ENCODE results near the gene RRP1B. TPM values are rescaled to one million over a fixed set of nuclear protein-coding genes. Genes with fewer than 3 reads are reported as not detected.
A peak's percentile ranks its signal among the peaks of the same experiment; 100 is the strongest.

Gene RRP1B
- total and polyA plus RNA-seq, 2 donors (not counting 1 experiment from before 2014, with no cell fraction given) = 11.7 to 20.3 TPM

- H4K20me1 ChIP-seq (ENCODE audit: control insufficient read depth, extremely low read depth, insufficient read depth, low read length) = no peaks in the 10 kb centered on the region
- H3K27ac ChIP-seq (ENCODE audit: insufficient read depth, low read length) = no peak overlapping the region
- no peak overlapping the region for H3K4me2 ChIP-seq (ENCODE audit: extremely low read depth, insufficient read depth, low read length)
- no peak overlapping the region for H3K4me3 ChIP-seq (replicated peaks in 1 of 4; ENCODE audit: control extremely low read depth in 1 of 4, insufficient read depth in 1 of 4, low read depth in 3 of 4, low read length in 4 of 4)
- no peaks in the 10 kb centered on the region for H3K4me1 ChIP-seq (ENCODE audit: control insufficient read depth, extremely low read depth, insufficient read depth, low read length)
- no peaks in the 10 kb centered on the region for H3K27me3 ChIP-seq (ENCODE audit: control insufficient read depth, insufficient read depth, low read length)
- no peak overlapping the region for H3K9ac ChIP-seq (ENCODE audit: insufficient read depth, low read length)
- TF ChIP-seq EZH2 (IDR thresholded peaks at IDR 0.05; ENCODE audit: low read length, missing control alignments) = no peak
- TF ChIP-seq CTCF (conservative IDR thresholded peaks at IDR 0.05 in 1 of 2, IDR thresholded peaks at IDR 0.05 in 1 of 2; ENCODE audit: low read depth in 1 of 2, low read length in 2 of 2) = no peak
- H3K36me3 ChIP-seq (ENCODE audit: control insufficient read depth, insufficient read depth, low read length) = no peaks in the 10 kb centered on the region
- peak; percentile 74 for DNase-seq (ENCODE audit: low read depth in 2 of 2)
- no peak overlapping the region for H2AFZ ChIP-seq (ENCODE audit: low read length)
- no peaks in the 10 kb centered on the region for H3K9me3 ChIP-seq (ENCODE audit: control insufficient read depth, insufficient read depth, low read depth, low read length)
- no peaks in the 10 kb centered on the region for H3K79me2 ChIP-seq (ENCODE audit: control insufficient read depth, insufficient read depth, low read length)
Measured at GRCh38 chr21:43703035-43703880, 43.9 kb downstream of the RRP1B start.

- Histone ChIP-seq H2AFZ (ENCODE audit: low read length) (no peak overlapping the region), H3K36me3 (ENCODE audit: control insufficient read depth, insufficient read depth, low read length) (no peaks in the 10 kb centered on the region), H3K4me1 (ENCODE audit: control insufficient read depth, extremely low read depth, insufficient read depth, low read length) (no peaks in the 10 kb centered on the region), H3K27me3 (ENCODE audit: control insufficient read depth, insufficient read depth, low read length) (no peaks in the 10 kb centered on the region), H3K4me3 (replicated peaks in 1 of 4; ENCODE audit: control extremely low read depth in 1 of 4, insufficient read depth in 1 of 4, low read depth in 3 of 4, low read length in 4 of 4) (no peak overlapping the region), H3K9ac (ENCODE audit: insufficient read depth, low read length) (no peak overlapping the region), H3K4me2 (ENCODE audit: extremely low read depth, insufficient read depth, low read length) (no peak overlapping the region), H3K79me2 (ENCODE audit: control insufficient read depth, insufficient read depth, low read length) (no peaks in the 10 kb centered on the region), H4K20me1 (ENCODE audit: control insufficient read depth, extremely low read depth, insufficient read depth, low read length) (no peaks in the 10 kb centered on the region), H3K27ac (ENCODE audit: insufficient read depth, low read length) (no peak overlapping the region), H3K9me3 (ENCODE audit: control insufficient read depth, insufficient read depth, low read depth, low read length) (no peaks in the 10 kb centered on the region)
- TF ChIP-seq CTCF (conservative IDR thresholded peaks at IDR 0.05 in 1 of 2, IDR thresholded peaks at IDR 0.05 in 1 of 2; ENCODE audit: low read depth in 1 of 2, low read length in 2 of 2) (no peak), EZH2 (IDR thresholded peaks at IDR 0.05; ENCODE audit: low read length, missing control alignments) (no peak)
- DNase-seq (ENCODE audit: low read depth in 2 of 2) = no peak
Measured at GRCh38 chr21:43707462-43707861, 48.1 kb downstream of the RRP1B start.

GRCh38 chr21:43708745-43709381 is 49.5 kb downstream of the RRP1B start:
- Histone ChIP-seq H3K9me3 (ENCODE audit: control insufficient read depth, insufficient read depth, low read depth, low read length) (no peaks in the 10 kb centered on the region), H4K20me1 (ENCODE audit: control insufficient read depth, extremely low read depth, insufficient read depth, low read length) (no peaks in the 10 kb centered on the region), H3K79me2 (ENCODE audit: control insufficient read depth, insufficient read depth, low read length) (no peaks in the 10 kb centered on the region), H3K27ac (ENCODE audit: insufficient read depth, low read length) (no peak overlapping the region), H3K4me2 (ENCODE audit: extremely low read depth, insufficient read depth, low read length) (no peak overlapping the region), H2AFZ (ENCODE audit: low read length) (no peak overlapping the region), H3K9ac (ENCODE audit: insufficient read depth, low read length) (no peak overlapping the region), H3K4me1 (ENCODE audit: control insufficient read depth, extremely low read depth, insufficient read depth, low read length) (no peaks in the 10 kb centered on the region), H3K4me3 (replicated peaks in 1 of 4; ENCODE audit: control extremely low read depth in 1 of 4, insufficient read depth in 1 of 4, low read depth in 3 of 4, low read length in 4 of 4) (no peak overlapping the region), H3K36me3 (ENCODE audit: control insufficient read depth, insufficient read depth, low read length) (no peaks in the 10 kb centered on the region), H3K27me3 (ENCODE audit: control insufficient read depth, insufficient read depth, low read length) (no peaks in the 10 kb centered on the region)
- TF ChIP-seq EZH2 (IDR thresholded peaks at IDR 0.05; ENCODE audit: low read length, missing control alignments) = no peak
- TF ChIP-seq CTCF (conservative IDR thresholded peaks at IDR 0.05 in 1 of 2, IDR thresholded peaks at IDR 0.05 in 1 of 2; ENCODE audit: low read depth in 1 of 2, low read length in 2 of 2) = no peak
- DNase-seq (ENCODE audit: low read depth in 2 of 2) = no peak
